SHP77 (cell line): ENCODE results near the gene NDUFB4.
A peak's percentile ranks its signal among the peaks of the same experiment; 100 is the strongest.

Source experiments
- DNase-seq, 2 experiments: peaks; one replicate each; lab custom pipeline; 2025; lab: John Stamatoyannopoulos, UW

The NDUFB4 gene

GRCh38 chr3:120596116-120596852 is at the start of gene NDUFB4:
NDUFB4 (plus strand) TSS chr3:120596336; CDS start chr3:120596360, 24 bp downstream.
- peak; percentile 98 for DNase-seq

GRCh38 chr3:120550546-120550945 is 45.6 kb upstream of the NDUFB4 start:
- DNase-seq, result no peak

GRCh38 chr3:120552184-120553172 is 43.7 kb upstream of the NDUFB4 start:
- DNase-seq, result no peak

GRCh38 chr3:120554812-120555606 is 41.1 kb upstream of the NDUFB4 start:
- no peak for DNase-seq

DNA sequence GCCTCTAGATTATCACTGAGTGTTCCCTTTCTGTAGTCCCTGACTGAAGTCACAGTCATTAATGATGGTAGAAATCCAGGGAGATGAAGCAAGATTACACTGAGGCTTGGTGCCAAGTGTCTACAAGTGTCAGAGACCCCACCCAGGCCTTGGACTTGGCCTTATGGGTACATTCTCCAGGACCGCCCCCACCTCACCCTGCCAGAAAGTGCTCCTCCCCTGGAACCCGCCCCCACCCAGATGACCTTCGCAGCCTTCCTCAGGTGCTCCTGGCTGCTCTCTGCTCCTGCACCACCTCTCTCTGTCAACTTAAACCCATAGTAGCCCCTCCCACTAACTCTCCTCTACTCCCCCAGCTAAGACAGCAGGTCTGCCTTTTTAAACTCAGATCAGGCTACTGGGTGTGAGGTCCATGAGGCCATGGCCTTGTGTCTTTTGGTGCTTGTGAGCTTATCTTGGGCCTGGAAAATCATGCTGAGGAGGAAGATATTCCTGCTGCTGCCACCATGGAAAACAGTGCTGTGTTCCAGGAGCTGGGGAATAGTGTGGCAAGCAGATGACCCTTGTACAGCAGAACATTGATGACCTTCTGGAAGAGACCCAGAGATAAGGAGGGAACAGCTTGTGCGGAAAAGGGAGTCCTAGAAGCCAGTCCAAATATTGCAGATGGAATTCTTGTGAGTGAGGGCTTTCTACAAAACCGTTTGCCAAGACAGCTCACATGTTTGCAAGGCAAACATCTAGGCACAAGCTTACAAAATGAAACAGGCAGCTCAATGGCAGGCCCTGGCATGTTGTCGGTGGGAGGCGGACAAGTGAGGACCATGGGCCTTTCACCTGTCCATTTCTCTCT is 40.3 kb upstream of the NDUFB4 start:
- DNase-seq, result no peak

DNA sequence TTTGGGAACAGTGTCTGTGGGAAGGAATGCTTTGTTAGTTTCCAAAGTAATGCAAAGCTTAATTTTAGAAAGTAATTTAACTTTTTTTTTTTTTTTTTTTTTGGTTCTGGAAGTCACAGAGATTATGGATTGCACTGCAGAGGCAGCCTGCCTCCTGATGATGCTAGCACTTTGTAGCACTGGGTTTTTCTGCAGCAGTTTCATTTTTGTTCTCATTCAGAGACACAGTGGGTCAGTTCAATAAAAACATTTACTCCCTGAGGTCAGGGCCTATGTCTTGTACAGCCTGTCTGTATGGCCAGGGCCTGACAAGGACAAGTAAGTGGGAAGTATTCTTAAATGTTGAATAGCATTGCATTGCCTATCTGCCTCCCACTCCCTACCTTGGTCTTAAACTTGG is 39.0 kb upstream of the NDUFB4 start:
- no peak for DNase-seq

DNA sequence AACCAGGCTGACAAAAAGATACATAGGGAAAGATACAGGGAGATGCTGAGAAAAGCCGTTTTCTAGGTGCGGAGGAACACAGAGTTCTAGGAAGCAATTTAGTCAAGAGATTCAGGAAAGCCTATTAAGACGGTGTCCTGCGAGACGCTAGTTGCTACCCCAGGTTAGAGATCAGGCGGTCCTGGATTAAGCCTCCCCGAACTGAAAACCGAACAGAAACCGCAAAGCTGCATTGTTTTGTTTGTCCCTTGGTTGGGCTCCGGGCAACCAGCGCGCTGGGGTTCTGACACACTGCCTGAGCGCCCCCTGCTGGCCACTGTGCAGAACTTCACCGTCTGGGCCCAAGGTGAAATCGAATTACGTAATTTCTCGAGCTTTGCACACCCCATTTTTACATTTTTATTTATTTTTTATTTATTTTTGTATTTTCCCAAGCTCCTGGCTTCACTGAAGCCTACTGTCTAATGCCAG is 37.3 kb upstream of the NDUFB4 start:
- peak; percentile 81 to 83 for DNase-seq

DNA sequence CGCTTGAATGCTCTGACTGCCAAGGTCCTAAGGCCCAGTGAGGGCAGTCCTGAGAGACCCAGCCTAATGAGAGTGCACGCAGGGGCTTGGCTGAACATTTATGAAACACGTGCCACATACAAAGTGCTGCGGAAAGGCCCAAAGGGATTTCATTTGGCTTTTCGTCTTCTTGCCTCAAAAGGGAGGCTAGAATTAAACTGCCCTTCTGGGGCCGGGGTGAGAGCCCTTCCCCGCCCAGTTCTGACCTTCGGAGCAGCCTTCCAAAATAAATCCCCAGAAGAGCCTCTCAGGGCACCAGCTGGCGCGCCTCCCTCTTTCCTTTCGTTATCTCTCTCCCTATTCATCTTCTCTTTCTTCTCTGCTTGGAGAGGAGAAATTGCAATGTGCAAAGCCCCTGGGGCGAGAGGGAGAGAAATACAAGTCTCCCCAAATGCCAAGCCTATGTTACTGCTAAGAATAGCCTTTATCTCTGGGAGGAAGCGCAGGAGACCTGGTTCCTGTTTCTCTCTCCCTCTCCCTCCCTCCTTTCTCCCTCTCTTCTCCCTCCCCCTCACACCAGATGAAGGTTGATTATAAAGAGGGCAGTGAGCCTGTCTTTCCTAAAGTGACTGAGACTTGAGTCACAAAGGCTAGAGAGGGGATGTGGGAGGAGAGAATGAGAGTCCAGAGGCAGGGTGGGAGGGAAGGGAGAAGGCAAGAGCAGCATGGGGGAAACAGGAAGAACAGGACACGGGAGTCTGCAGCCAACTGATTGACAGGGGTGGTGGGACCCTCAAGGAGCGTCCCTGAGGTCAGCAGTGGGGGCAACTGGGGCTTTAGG is 36.7 kb upstream of the NDUFB4 start:
- DNase-seq, result peak in 1 of 2 experiments; percentile 30

- peak in 1 of 2 experiments; percentile 15 for DNase-seq
These were observed 35.6 kb upstream of the NDUFB4 start for GRCh38 chr3:120560304-120561250.

DNA sequence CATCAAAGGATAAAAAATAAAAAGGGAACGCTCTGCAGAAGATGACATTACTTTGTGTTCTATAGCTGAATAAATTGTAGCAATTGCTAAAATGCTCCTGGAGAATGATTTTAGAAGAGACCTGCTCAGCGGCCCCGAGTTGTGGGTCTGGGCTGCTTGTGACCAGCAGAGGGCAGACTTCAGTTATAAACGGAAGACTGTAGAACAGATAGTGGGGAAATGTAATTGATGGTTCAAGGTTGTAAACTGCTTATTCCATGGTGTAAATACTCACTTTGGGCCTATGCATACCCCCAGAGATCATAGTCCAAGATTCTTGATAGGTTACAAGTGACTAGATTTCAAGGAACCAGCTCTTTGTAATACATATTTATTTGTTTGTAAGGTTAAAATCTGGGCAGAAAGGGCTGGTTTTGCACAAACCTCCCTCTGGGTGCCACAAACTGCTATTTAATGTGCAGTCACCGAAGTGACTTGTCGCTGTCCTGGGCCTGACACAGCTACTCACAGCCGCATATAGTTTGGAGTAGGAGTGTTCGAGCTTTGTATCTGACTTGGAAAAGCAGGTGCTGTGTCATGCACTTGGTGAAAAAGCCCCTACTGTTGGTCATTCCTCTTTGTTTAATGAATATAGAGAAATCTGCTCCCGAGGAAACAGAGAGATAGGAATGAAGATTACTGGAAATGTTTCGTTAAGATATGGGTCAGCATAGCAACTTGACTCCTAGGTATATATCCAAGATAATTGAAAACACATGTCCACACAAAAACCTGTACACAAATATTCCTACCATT is 34.7 kb upstream of the NDUFB4 start:
- peak; percentile 43 to 63 for DNase-seq

GRCh38 chr3:120563356-120564022 is 32.6 kb upstream of the NDUFB4 start:
- no peak for DNase-seq

- peak in 1 of 2 experiments; percentile 16 for DNase-seq
These were observed 29.7 kb upstream of the NDUFB4 start for GRCh38 chr3:120566243-120566975.

- peak; percentile 49 to 77 for DNase-seq
These were observed 28.6 kb upstream of the NDUFB4 start for GRCh38 chr3:120567370-120568201.

- no peak for DNase-seq
These were observed 28.0 kb upstream of the NDUFB4 start for GRCh38 chr3:120568202-120568531.

DNA sequence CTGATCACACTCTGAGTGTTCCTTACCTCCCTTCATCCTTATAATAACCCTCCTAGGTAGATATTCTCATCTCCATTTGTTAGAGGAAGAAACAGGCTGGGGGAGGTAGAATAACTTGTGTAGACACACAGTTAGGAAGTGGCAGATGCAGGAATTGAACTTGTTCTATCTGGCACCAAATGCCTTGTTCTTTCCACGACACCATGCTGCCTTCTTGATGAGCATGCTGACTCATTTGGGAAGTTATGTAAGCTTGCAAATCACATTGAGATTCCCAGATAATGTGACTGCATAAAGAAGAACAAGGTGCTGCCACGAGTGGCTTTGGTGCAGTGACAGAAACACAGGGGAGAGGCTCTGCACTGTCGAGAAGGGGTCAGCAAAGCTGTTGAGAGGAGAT is 27.5 kb upstream of the NDUFB4 start:
- DNase-seq, result no peak
